ENCODE data around the gene NPTN. TPM values are rescaled to one million over a fixed set of nuclear protein-coding genes. Genes with fewer than 3 reads are reported as not detected.

NPTN gene
- 100 to 1,000 TPM; 262 to 320 (median 306) TPM for total RNA-seq
- 300 TPM for polyA plus RNA-seq
- long read RNA-seq, donor 1, transcript NPTN-203 (3 exons, 447 nt), result minor isoform, 5 of 131 reads
- long read RNA-seq, donor 1, transcript NPTN-202 (8 exons, 2,817 nt), result major isoform, 93 of 131 reads
- long read RNA-seq, donor 1, partial matches to known transcripts, result 10 of 131 reads
- long read RNA-seq, donor 1, other reads (novel, unspliced or antisense), result 19 of 131 reads
- long read RNA-seq, donor 2, transcript NPTN-202 (8 exons, 2,817 nt), result major isoform, 32 of 43 reads
- long read RNA-seq, donor 2, partial matches to known transcripts, result 3 of 43 reads
- long read RNA-seq, donor 2, other reads (novel, unspliced or antisense), result 6 of 43 reads
- long read RNA-seq, donor 3, transcript NPTN-203 (3 exons, 447 nt), result minor isoform, 6 of 89 reads
- long read RNA-seq, donor 3, transcript NPTN-202 (8 exons, 2,817 nt), result major isoform, 54 of 89 reads
- long read RNA-seq, donor 3, partial matches to known transcripts, result 11 of 89 reads
- long read RNA-seq, donor 3, other reads (novel, unspliced or antisense), result 16 of 89 reads
- long read RNA-seq, donor 4, transcript NPTN-202 (8 exons, 2,817 nt), result major isoform, 39 of 49 reads
- long read RNA-seq, donor 4, partial matches to known transcripts, result 5 of 49 reads
- long read RNA-seq, donor 4, other reads (novel, unspliced or antisense), result 4 of 49 reads

DNA sequence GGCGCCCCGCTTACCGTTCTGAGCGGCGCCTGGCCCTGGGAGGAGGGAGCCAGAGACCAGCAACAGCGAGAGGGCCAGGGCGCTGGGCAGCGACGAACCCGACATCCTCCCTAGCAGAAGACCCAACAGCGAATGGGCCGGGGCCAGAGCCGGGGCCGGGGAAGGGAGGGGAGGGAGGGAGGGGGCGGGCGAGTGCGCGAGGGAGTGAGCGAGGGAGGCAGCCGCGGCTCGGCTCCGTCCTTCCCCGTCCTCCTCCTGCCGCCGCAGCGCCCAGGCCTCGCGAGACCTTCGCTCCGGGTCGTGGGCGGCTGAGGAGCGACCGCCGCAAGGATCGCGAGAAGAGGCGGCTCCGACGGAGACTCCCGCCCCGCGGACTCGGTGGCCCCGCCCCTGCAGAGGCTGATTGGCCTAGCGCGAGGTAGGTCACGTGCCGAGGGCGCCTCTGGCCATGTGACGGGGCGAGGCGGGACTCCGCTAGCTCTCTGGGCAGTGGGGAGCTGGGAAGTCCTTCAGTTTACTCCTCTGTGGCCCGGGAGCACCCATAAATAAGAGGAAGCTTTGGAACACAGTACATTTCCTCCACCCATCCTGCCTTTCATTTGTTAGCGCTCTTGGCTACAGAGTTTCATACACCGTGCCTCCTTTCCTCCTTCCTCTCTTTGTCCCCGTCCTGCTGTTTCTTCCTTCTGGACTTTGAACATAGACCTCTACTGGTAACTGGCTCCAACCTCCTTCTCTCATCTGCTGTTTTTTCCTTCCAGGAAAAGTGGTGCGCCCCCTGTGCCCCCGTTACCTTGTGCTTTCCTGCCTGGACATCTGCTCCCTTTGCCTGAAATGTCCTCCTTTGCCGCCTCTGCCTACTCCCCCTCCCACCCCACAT is at the start of gene NPTN:
TSS of gene NPTN (minus strand) at position 279 of the 880 bp plus-strand sequence. CDS start at position 105, 174 bp downstream.
- DNase-seq (peak; percentile 99 to 100 (median 100)), ATAC-seq (peak; percentile 97)
- Histone ChIP-seq H3K27ac (ENCODE audit: low read length) (peak within 1 kb of the TSS; percentile 98), H3K4me1 (ENCODE audit: control insufficient read depth, insufficient read depth, low read length) (peaks cover 7% of the 10 kb centered on the region), H3K27me3 (ENCODE audit: control insufficient read depth, insufficient read depth) (no peaks in the 10 kb centered on the region), H3K4me3 (ENCODE audit: low read length) (peak within 1 kb of the TSS; percentile 98), H3K9me3 (ENCODE audit: control insufficient read depth, low read length) (no peaks in the 10 kb centered on the region)
- 2% methylated on average over 61 of the region's 62 CpGs for whole genome bisulfite sequencing
- intact Hi-C loops (cut with DNase I), result loop anchor here (5.0 to 10.0 kb wide), 5 partner anchors 51 to 329 kb away; partner anchors contain the start of gene CD276 (in 1 of the 4)

GRCh38 chr15:73682600-73683090 is 49.5 kb upstream of the NPTN start:
- H3K27me3 ChIP-seq (ENCODE audit: control insufficient read depth, insufficient read depth), result no peaks in the 10 kb centered on the region
- H3K27ac ChIP-seq (ENCODE audit: low read length), result no peak overlapping the region
- intact Hi-C loops (cut with DNase I), result loop anchor here in 1 of 4 donors (10.0 kb wide), 1 partner anchor 48 kb away; the partner anchor contains the start of gene NPTN
- H3K4me3 ChIP-seq (ENCODE audit: low read length), result no peak overlapping the region
- no peaks in the 10 kb centered on the region for H3K9me3 ChIP-seq (ENCODE audit: control insufficient read depth, low read length)
- H3K4me1 ChIP-seq (ENCODE audit: control insufficient read depth, insufficient read depth, low read length), result peaks cover 15% of the 10 kb centered on the region
- WGBS, result 77% methylated on average over 14 of the region's 14 CpGs
- ATAC-seq, result no peak
- DNase-seq, result no peak

DNA sequence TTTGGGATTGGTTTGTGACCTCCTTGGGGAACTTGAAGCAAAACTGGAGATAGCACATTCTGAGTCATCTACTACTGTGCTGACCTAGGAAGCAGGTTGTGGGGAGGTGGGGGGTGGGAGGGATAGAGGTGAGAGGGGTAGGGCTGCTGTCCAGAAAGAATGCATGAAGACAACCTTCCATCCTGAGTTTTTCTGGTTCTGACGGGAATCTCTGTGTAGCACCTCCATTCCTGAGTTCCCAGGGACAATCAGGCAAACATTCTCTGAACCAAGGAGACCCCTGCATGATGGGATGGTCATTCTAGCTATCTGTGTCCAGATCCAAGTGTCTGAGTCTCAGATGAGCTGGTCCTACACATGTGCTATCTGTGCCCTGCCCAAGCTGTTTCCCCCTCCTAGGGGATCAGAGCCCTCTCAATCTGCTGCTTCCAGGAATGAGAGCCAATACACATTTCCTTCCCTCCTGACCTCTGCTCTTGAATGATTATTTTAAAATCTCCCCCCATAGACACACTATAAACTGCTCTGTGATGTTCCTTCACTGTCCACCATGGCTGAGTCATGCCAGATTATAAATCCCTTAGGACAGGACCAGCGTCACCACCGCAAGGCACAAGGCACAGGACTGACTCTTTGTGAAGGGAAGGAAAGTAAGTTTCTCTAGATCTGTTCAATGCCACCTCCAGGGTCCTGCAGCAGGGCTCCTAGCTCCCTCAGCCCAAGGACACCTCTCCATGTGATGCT is 48.8 kb upstream of the NPTN start:
- intact Hi-C loops (cut with DNase I), result loop anchor here in 1 of 4 donors (10.0 kb wide), 1 partner anchor 47 kb away; the partner anchor contains the start of gene NPTN
- H3K4me3 ChIP-seq (ENCODE audit: low read length), result no peak overlapping the region
- no peaks in the 10 kb centered on the region for H3K27me3 ChIP-seq (ENCODE audit: control insufficient read depth, insufficient read depth)
- H3K27ac ChIP-seq (ENCODE audit: low read length), result no peak overlapping the region
- 66% methylated on average over 3 of the region's 3 CpGs for WGBS
- H3K9me3 ChIP-seq (ENCODE audit: control insufficient read depth, low read length), result no peaks in the 10 kb centered on the region
- peaks cover 10% of the 10 kb centered on the region for H3K4me1 ChIP-seq (ENCODE audit: control insufficient read depth, insufficient read depth, low read length)
- no peak for ATAC-seq
- DNase-seq, result no peak

GRCh38 chr15:73681063-73681462 is 47.9 kb upstream of the NPTN start:
- ATAC-seq (no peak), DNase-seq (no peak)
- H3K27me3 ChIP-seq (ENCODE audit: control insufficient read depth, insufficient read depth), result no peaks in the 10 kb centered on the region
- intact Hi-C loops (cut with DNase I), result loop anchor here in 1 of 4 donors (10.0 kb wide), 1 partner anchor 46 kb away; the partner anchor contains the start of gene NPTN
- H3K4me1 ChIP-seq (ENCODE audit: control insufficient read depth, insufficient read depth, low read length), result peaks cover 2% of the 10 kb centered on the region
- WGBS, result 68% methylated on average over 3 of the region's 3 CpGs
- no peak overlapping the region for H3K27ac ChIP-seq (ENCODE audit: low read length)
- no peak overlapping the region for H3K4me3 ChIP-seq (ENCODE audit: low read length)
- no peaks in the 10 kb centered on the region for H3K9me3 ChIP-seq (ENCODE audit: control insufficient read depth, low read length)

- 93% methylated on average over 2 of the region's 2 CpGs for WGBS
- intact Hi-C loops (cut with DNase I), result loop anchor here in 1 of 4 donors (10.0 kb wide), 1 partner anchor 46 kb away; the partner anchor contains the start of gene NPTN
- ATAC-seq, result no peak
- Histone ChIP-seq H3K9me3 (ENCODE audit: control insufficient read depth, low read length) (no peaks in the 10 kb centered on the region), H3K4me3 (ENCODE audit: low read length) (no peak overlapping the region), H3K4me1 (ENCODE audit: control insufficient read depth, insufficient read depth, low read length) (no peaks in the 10 kb centered on the region), H3K27me3 (ENCODE audit: control insufficient read depth, insufficient read depth) (no peaks in the 10 kb centered on the region), H3K27ac (ENCODE audit: low read length) (no peak overlapping the region)
- DNase-seq, result no peak
Measured at GRCh38 chr15:73680549-73680948, 47.4 kb upstream of the NPTN start.

- H3K9me3 ChIP-seq (ENCODE audit: control insufficient read depth, low read length), result no peaks in the 10 kb centered on the region
- intact Hi-C loops (cut with DNase I), result loop anchor here in 1 of 4 donors (10.0 kb wide), 1 partner anchor 45 kb away; the partner anchor contains the start of gene NPTN
- H3K4me3 ChIP-seq (ENCODE audit: low read length), result no peak overlapping the region
- no peak overlapping the region for H3K27ac ChIP-seq (ENCODE audit: low read length)
- H3K4me1 ChIP-seq (ENCODE audit: control insufficient read depth, insufficient read depth, low read length), result no peaks in the 10 kb centered on the region
- DNase-seq, result no peak
- no peaks in the 10 kb centered on the region for H3K27me3 ChIP-seq (ENCODE audit: control insufficient read depth, insufficient read depth)
- ATAC-seq, result no peak
- 93% methylated on average over 6 of the region's 6 CpGs for WGBS
Measured at GRCh38 chr15:73679964-73680363, 46.8 kb upstream of the NPTN start.

GRCh38 chr15:73679180-73679579 is 46.0 kb upstream of the NPTN start:
- intact Hi-C loops (cut with DNase I), result no loop called here
- H3K9me3 ChIP-seq (ENCODE audit: control insufficient read depth, low read length), result no peaks in the 10 kb centered on the region
- H3K27ac ChIP-seq (ENCODE audit: low read length), result no peak overlapping the region
- DNase-seq (no peak), ATAC-seq (no peak)
- 84% methylated on average over 3 of the region's 3 CpGs for WGBS
- H3K4me3 ChIP-seq (ENCODE audit: low read length), result no peak overlapping the region
- no peaks in the 10 kb centered on the region for H3K4me1 ChIP-seq (ENCODE audit: control insufficient read depth, insufficient read depth, low read length)
- no peaks in the 10 kb centered on the region for H3K27me3 ChIP-seq (ENCODE audit: control insufficient read depth, insufficient read depth)

GRCh38 chr15:73678498-73678897 is 45.3 kb upstream of the NPTN start:
- no peak overlapping the region for H3K27ac ChIP-seq (ENCODE audit: low read length)
- 66% methylated on average over 3 of the region's 3 CpGs for WGBS
- no peaks in the 10 kb centered on the region for H3K9me3 ChIP-seq (ENCODE audit: control insufficient read depth, low read length)
- H3K27me3 ChIP-seq (ENCODE audit: control insufficient read depth, insufficient read depth), result no peaks in the 10 kb centered on the region
- no peak overlapping the region for H3K4me3 ChIP-seq (ENCODE audit: low read length)
- intact Hi-C loops (cut with DNase I), result no loop called here
- no peak for ATAC-seq
- H3K4me1 ChIP-seq (ENCODE audit: control insufficient read depth, insufficient read depth, low read length), result no peaks in the 10 kb centered on the region
- no peak for DNase-seq

- DNase-seq (no peak), ATAC-seq (no peak)
- Histone ChIP-seq H3K4me1 (ENCODE audit: control insufficient read depth, insufficient read depth, low read length) (no peaks in the 10 kb centered on the region), H3K27me3 (ENCODE audit: control insufficient read depth, insufficient read depth) (no peaks in the 10 kb centered on the region), H3K4me3 (ENCODE audit: low read length) (no peak overlapping the region), H3K27ac (ENCODE audit: low read length) (no peak overlapping the region), H3K9me3 (ENCODE audit: control insufficient read depth, low read length) (no peaks in the 10 kb centered on the region)
- 84% methylated on average over 2 of the region's 2 CpGs for WGBS
- intact Hi-C loops (cut with DNase I), result loop anchor here in 1 of 4 donors (2.0 kb wide), 1 partner anchor 21 kb away; no protein-coding TSS in a partner anchor
Measured at GRCh38 chr15:73677733-73678132, 44.5 kb upstream of the NPTN start.
